Pericardium fibroblast (primary cell): ENCODE measurements around the gene MEX3A. TPM values are rescaled to one million over a fixed set of nuclear protein-coding genes. Genes with fewer than 3 reads are reported as not detected.

Experiments
- total RNA-seq: library from RNA; depleted of rRNA; stranded (reverse); fragments of >200 nt; gene quantifications from 2 replicates; pipeline ENCODE4 v1.2.3, GENCODE V29; 2015

The MEX3A gene
- total RNA-seq: 1.1 and 5.0 TPM in 2 replicates

GRCh38 chr1:156082309-156083091, at the start of gene MEX3A:
Gene MEX3A, minus strand, starts transcription at chr1:156082465. Its CDS starts 467 bp downstream, at chr1:156081998.

GRCh38 chr1:156114101-156114918, 32.0 kb upstream of the MEX3A start, which contains the start of gene LMNA:
Gene LMNA, plus strand, starts transcription at chr1:156114711. Its CDS starts 208 bp downstream, at chr1:156114919.

GRCh38 chr1:156060937-156061636, 21.2 kb downstream of the MEX3A start, which contains the start of gene RAB25:
Gene RAB25, plus strand, starts transcription at chr1:156061160. Its CDS starts 241 bp downstream, at chr1:156061401.

GRCh38 chr1:156054500-156055280, 27.6 kb downstream of the MEX3A start, which contains the start of gene LAMTOR2:
Gene LAMTOR2, plus strand, starts transcription at chr1:156054782. Its CDS starts 108 bp downstream, at chr1:156054890.

GRCh38 chr1:156053768-156054499, 28.3 kb downstream of the MEX3A start, which contains the start of gene UBQLN4:
Gene UBQLN4, minus strand, starts transcription at chr1:156053798. Its CDS starts 97 bp downstream, at chr1:156053701.

Other genes starting within 250 kb of the MEX3A start
- 11.3 and 26.7 TPM in 2 replicates for gene GON4L, start 225.3 kb downstream of the MEX3A start, total RNA-seq
- gene SYT11, start 222.9 kb downstream of the MEX3A start, total RNA-seq: 6.5 and 6.8 TPM in 2 replicates
- 15.4 and 38.9 TPM in 2 replicates for gene RIT1, start 171.1 kb downstream of the MEX3A start, total RNA-seq
- 14.4 and 20.4 TPM in 2 replicates for gene KHDC4, start 148.1 kb downstream of the MEX3A start, total RNA-seq
- gene RXFP4, start 140.8 kb downstream of the MEX3A start, total RNA-seq: not detected in 2 replicates
- 107 and 150 TPM in 2 replicates for gene ARHGEF2, start 103.9 kb downstream of the MEX3A start, total RNA-seq
- gene SSR2, start 61.5 kb downstream of the MEX3A start, total RNA-seq: 489 and 630 TPM in 2 replicates
- gene UBQLN4, start 28.7 kb downstream of the MEX3A start, total RNA-seq: 9.8 and 12.6 TPM in 2 replicates
- 87.3 and 97.6 TPM in 2 replicates for gene LAMTOR2, start 27.7 kb downstream of the MEX3A start, total RNA-seq
- not detected in 2 replicates for gene RAB25, start 21.3 kb downstream of the MEX3A start, total RNA-seq
- 508 and 655 TPM in 2 replicates for gene LMNA, start 32.2 kb upstream of the MEX3A start, total RNA-seq
- 0.47 and 1.6 TPM in 2 replicates for gene SEMA4A, start 71.1 kb upstream of the MEX3A start, total RNA-seq
- 9.9 and 14.2 TPM in 2 replicates for gene SLC25A44, start 111.6 kb upstream of the MEX3A start, total RNA-seq
- 42.0 and 46.9 TPM in 2 replicates for gene PMF1, start 130.5 kb upstream of the MEX3A start, total RNA-seq
- not detected in 2 replicates for gene BGLAP, start 159.7 kb upstream of the MEX3A start, total RNA-seq
- gene PAQR6, start 165.6 kb upstream of the MEX3A start, total RNA-seq: 0.43 and 0.47 TPM in 2 replicates
- gene SMG5, start 200.4 kb upstream of the MEX3A start, total RNA-seq: 33.3 and 39.1 TPM in 2 replicates
- gene TMEM79, start 201.9 kb upstream of the MEX3A start, total RNA-seq: 1.5 and 3.1 TPM in 2 replicates
- 87.5 and 108 TPM in 2 replicates for gene GLMP, start 213.2 kb upstream of the MEX3A start, total RNA-seq
- not detected in 2 replicates for gene VHLL, start 216.8 kb upstream of the MEX3A start, total RNA-seq